Measurements from ENCODE around the gene NRARP. TPM values are rescaled to one million over a fixed set of nuclear protein-coding genes. Genes with fewer than 3 reads are reported as not detected.

Gene NRARP
- total RNA-seq, 1 donor from 2014 or later = 20.7 TPM

DNA sequence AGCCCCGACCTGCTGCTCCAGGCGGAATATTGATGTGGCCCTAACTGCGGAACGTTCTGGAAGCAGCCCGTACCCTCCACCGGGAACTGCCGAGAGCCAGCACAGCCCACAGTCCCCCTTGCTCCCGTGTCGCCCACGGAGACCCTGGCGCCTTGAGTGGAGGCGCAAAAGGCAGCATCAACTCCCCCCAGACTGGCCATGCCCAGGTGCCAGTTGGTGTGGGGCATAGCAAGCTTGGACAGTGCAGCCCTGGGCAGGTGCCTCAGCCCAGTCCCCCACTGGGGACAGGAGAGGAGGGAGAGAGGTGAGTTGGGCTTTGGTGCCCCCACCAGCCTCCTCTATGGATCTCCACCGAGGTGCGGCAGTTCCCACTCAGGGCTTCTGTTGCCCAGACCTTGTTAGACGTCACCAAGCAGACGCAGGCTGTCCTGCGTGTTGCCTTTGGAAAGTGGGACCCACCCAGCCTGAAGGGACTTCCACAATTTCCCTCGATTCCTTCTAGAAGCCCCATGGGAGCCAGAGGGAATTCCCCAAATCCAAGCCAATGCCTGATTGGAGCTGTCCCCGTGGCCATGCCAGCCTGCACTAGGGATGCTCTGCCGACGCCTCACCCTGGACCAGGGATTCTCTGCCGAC lies 19.8 kb upstream of the NRARP start:
- no peaks in the 10 kb centered on the region for H4K20me1 ChIP-seq (ENCODE audit: low read depth)
- no peak overlapping the region for H3K9ac ChIP-seq
- H3K36me3 ChIP-seq = no peaks in the 10 kb centered on the region
- Mint-ChIP-seq H3K36me3 (peaks cover 5% of the 10 kb centered on the region), H3K27ac (peak overlapping the region; percentile 25), H3K4me1 (peaks cover 13% of the 10 kb centered on the region), H3K9me3 (peaks cover 7% of the 10 kb centered on the region), H3K27me3 (ENCODE audit: insufficient read depth, low read depth) (peaks cover 3% of the 10 kb centered on the region), H3K4me3 (no peak overlapping the region)
- no peak overlapping the region for H2AFZ ChIP-seq (replicated peaks)
- H3K9me3 ChIP-seq (ENCODE audit: low read depth) = no peaks in the 10 kb centered on the region
- H3K27ac ChIP-seq = no peak overlapping the region
- H3F3A ChIP-seq (ENCODE audit: low read depth) = peaks cover 18% of the 10 kb centered on the region
- H3K4me3 ChIP-seq = no peak overlapping the region
- TF ChIP-seq, protein P1, sequence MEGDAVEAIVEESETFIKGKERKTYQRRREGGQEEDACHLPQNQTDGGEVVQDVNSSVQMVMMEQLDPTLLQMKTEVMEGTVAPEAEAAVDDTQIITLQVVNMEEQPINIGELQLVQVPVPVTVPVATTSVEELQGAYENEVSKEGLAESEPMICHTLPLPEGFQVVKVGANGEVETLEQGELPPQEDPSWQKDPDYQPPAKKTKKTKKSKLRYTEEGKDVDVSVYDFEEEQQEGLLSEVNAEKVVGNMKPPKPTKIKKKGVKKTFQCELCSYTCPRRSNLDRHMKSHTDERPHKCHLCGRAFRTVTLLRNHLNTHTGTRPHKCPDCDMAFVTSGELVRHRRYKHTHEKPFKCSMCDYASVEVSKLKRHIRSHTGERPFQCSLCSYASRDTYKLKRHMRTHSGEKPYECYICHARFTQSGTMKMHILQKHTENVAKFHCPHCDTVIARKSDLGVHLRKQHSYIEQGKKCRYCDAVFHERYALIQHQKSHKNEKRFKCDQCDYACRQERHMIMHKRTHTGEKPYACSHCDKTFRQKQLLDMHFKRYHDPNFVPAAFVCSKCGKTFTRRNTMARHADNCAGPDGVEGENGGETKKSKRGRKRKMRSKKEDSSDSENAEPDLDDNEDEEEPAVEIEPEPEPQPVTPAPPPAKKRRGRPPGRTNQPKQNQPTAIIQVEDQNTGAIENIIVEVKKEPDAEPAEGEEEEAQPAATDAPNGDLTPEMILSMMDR (IDR thresholded peaks at IDR 0.05) = no peak
- TF ChIP-seq EZH2phosphoT487 (IDR thresholded peaks at IDR 0.05) (no peak), EZH2 (IDR thresholded peaks at IDR 0.05) (no peak)
- no peaks in the 10 kb centered on the region for H3K27me3 ChIP-seq
- H3K4me2 ChIP-seq = no peak overlapping the region
- peaks cover 7% of the 10 kb centered on the region for H3K4me1 ChIP-seq
- no peaks in the 10 kb centered on the region for H3K79me2 ChIP-seq (ENCODE audit: low read depth)
- DNase-seq (ENCODE audit: low spot score) = no peak

DNA sequence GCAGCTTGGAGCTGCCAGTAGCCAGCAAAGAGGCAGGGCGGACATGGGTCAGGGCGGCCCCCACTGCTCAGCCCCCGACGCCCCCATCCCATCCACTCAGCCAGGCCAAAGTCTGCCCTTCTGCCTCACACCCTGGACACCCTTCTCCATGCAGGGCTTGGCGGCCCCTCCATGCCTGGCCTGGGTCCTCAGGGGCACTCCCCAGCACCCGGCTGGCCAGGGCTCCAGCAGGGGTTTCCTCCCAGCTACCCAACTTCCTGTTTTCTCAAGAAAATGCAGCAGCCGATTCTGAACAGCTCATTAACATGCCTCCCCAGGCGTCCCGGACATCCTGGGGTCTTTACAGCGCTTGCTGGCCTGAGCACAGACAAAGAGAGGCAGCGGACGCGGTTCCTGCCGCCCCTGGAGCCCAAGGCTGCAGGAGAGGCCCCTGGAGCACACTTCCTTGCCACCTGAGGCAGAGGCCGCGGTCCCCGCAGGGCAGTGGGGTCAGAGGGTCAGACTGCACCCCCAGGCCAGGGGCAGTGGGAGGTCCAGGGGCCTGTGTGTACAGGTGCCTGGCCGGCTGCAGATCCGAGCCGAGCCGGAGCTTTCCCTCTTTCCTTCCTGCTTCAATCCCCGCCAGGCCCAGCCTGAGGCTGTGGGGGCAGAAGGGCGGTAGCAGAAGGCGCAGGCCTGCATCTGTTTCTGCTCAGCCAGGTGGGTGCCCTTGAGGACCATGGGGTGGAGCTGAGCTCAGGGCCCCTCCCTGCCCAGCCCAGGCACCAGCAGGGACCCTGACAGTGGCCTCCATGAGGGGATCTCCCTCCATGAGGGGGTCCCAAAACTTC lies 18.7 kb upstream of the NRARP start:
- peaks cover 3% of the 10 kb centered on the region for H3K27me3 Mint-ChIP-seq (ENCODE audit: insufficient read depth, low read depth)
- Histone ChIP-seq H3K4me1 (peaks cover 14% of the 10 kb centered on the region), H3K4me3 (no peak overlapping the region), H4K20me1 (ENCODE audit: low read depth) (no peaks in the 10 kb centered on the region), H3K9me3 (ENCODE audit: low read depth) (no peaks in the 10 kb centered on the region), H3K4me2 (peak overlapping the region; percentile 35), H3K9ac (no peak overlapping the region), H3K79me2 (ENCODE audit: low read depth) (no peaks in the 10 kb centered on the region), H3F3A (ENCODE audit: low read depth) (peaks cover 23% of the 10 kb centered on the region), H3K36me3 (no peaks in the 10 kb centered on the region), H3K27me3 (no peaks in the 10 kb centered on the region), H2AFZ (replicated peaks) (no peak overlapping the region), H3K27ac (no peak overlapping the region)
- DNase-seq (ENCODE audit: low spot score) = no peak
- H3K9me3 Mint-ChIP-seq = peaks cover 7% of the 10 kb centered on the region
- H3K27ac Mint-ChIP-seq = peak overlapping the region; percentile 42
- H3K4me3 Mint-ChIP-seq = no peak overlapping the region
- TF ChIP-seq EZH2phosphoT487 (IDR thresholded peaks at IDR 0.05) (no peak), EZH2 (IDR thresholded peaks at IDR 0.05) (no peak)
- TF ChIP-seq, protein P1 (IDR thresholded peaks at IDR 0.05) = no peak
- H3K36me3 Mint-ChIP-seq = peaks cover 5% of the 10 kb centered on the region
- peaks cover 15% of the 10 kb centered on the region for H3K4me1 Mint-ChIP-seq

DNA sequence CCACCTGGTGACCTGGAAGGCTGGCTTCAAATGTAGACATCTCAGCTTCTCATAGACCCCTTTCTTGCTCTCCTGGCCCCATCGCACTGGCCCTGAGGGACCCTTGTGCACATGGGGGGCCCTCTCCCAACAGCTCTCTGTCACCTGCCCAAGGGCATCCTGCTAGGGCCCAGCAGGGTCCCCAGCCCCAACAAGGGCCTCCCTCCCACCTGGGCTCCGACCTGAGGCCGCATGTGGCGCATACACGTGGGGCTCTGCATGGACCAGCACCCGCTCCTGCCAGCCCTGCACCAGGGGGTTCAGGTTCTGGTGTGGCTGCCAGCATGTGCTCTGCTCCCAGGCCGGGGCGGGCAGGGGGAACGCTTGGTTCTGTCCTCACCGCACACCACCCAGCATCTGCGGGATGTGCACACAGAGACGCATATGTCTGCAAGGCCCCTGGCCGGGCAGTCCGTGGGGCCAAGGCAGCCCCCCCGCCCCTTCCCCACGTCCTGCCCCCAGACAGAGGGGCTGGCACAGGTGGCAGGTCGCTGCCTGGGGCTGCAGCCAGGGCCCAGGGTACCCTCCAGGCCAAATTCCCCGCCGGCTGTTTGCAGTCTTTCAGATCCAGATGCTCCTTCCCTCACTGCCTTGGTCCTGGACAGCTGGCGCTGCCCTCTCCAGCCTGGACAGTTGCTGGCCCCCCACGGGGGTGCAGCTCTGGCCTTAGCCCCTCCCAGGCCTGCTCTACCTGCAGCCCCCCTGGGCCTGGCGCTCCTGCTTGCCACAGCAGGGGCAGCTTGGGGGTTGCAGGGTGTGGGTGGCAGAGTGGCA lies 17.9 kb upstream of the NRARP start:
- Histone ChIP-seq H3K4me2 (no peak overlapping the region), H2AFZ (replicated peaks) (no peak overlapping the region), H3K27ac (no peak overlapping the region), H3K4me3 (no peak overlapping the region), H3K9ac (no peak overlapping the region), H3K36me3 (no peaks in the 10 kb centered on the region), H3K4me1 (peaks cover 22% of the 10 kb centered on the region), H3K79me2 (ENCODE audit: low read depth) (no peaks in the 10 kb centered on the region), H3F3A (ENCODE audit: low read depth) (peaks cover 23% of the 10 kb centered on the region), H3K27me3 (no peaks in the 10 kb centered on the region), H4K20me1 (ENCODE audit: low read depth) (no peaks in the 10 kb centered on the region), H3K9me3 (ENCODE audit: low read depth) (no peaks in the 10 kb centered on the region)
- Mint-ChIP-seq H3K4me3 (no peak overlapping the region), H3K27ac (no peak overlapping the region), H3K9me3 (peaks cover 7% of the 10 kb centered on the region), H3K4me1 (peaks cover 18% of the 10 kb centered on the region), H3K27me3 (ENCODE audit: insufficient read depth, low read depth) (peaks cover 3% of the 10 kb centered on the region), H3K36me3 (peaks cover 5% of the 10 kb centered on the region)
- TF ChIP-seq EZH2 (IDR thresholded peaks at IDR 0.05) = no peak
- TF ChIP-seq, protein P1 (IDR thresholded peaks at IDR 0.05) = no peak
- no peak for TF ChIP-seq EZH2phosphoT487 (IDR thresholded peaks at IDR 0.05)
- no peak for DNase-seq (ENCODE audit: low spot score)

Measured in neural progenitor cell (in vitro differentiated cells).